Measurements from ENCODE around the gene SLC38A6.

The SLC38A6 gene

DNA sequence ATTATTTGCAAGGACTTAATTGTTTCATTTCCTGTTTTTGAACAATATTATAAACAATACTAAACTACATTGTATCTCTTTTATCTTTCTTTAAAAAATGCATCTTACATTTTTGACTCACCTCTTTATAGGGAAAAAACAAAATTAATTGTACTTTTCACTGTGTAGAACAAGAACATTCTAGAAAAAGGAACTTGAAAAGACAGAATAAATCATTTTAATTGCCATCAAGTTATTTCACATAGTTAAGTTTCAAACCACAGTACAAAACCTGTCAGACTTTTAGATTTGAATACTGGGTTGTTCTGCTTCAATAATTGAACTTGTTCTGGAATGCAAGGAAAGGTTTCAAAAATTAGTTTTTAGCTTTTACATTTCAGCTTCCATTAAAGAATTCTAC is 50.0 kb downstream of the SLC38A6 start:
- Histone ChIP-seq H3K27me3 (replicated peaks; ENCODE audit: control insufficient read depth, insufficient read depth, low read length) (no peaks in the 10 kb centered on the region), H3K4me3 (replicated peaks; ENCODE audit: low read depth, low read length) (no peak overlapping the region), H3K36me3 (ENCODE audit: control insufficient read depth, insufficient read depth, low read length) (no peaks in the 10 kb centered on the region)
- DNase-seq (ENCODE audit: extremely low read depth, insufficient read length), result no peak
- TF ChIP-seq CTCF (IDR thresholded peaks at IDR 0.05; ENCODE audit: insufficient read depth, low read length, poor library complexity, severe bottlenecking), result no peak

DNA sequence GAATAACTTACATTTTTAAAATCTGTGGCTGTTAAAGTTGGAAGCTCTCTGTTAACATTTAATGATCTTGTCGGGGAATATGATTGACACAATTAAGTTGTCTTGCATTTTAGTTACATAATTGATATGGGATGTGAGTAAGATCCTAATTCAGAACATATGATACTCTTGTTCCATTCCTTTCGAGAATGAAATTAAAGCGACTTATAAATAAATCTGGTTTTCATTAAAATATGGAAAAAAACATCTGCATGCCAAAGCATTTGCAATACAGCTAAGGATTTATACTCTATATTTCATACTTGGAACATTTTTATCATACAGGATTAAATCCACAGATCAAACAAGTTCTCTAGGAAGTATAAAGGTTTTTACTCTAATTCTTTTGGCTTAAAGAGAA is 52.0 kb downstream of the SLC38A6 start:
- no peak for TF ChIP-seq CTCF (IDR thresholded peaks at IDR 0.05; ENCODE audit: insufficient read depth, low read length, poor library complexity, severe bottlenecking)
- Histone ChIP-seq H3K27me3 (replicated peaks; ENCODE audit: control insufficient read depth, insufficient read depth, low read length) (no peaks in the 10 kb centered on the region), H3K4me3 (replicated peaks; ENCODE audit: low read depth, low read length) (no peak overlapping the region), H3K36me3 (ENCODE audit: control insufficient read depth, insufficient read depth, low read length) (no peaks in the 10 kb centered on the region)
- DNase-seq (ENCODE audit: extremely low read depth, insufficient read length), result no peak

DNA sequence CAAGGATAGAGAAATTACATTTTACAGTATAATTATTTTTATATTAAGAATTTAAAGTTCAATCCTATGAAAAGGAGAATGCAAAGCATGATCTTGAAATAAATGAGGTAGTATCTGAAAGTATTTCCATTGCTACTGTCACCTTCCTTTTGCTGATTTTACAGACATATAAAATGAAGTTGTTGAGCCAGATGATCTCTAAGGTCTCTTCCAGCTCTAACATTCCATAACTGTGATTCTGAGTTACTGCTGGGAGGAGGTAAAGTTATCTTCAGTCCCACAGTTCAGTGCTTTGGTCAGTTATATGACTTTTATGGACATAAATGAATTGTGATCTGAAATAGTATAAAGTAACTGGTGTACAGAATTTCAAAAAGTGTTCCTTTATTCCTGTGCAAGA is 52.8 kb downstream of the SLC38A6 start:
- no peak overlapping the region for H3K4me3 ChIP-seq (replicated peaks; ENCODE audit: low read depth, low read length)
- H3K36me3 ChIP-seq (ENCODE audit: control insufficient read depth, insufficient read depth, low read length), result no peaks in the 10 kb centered on the region
- TF ChIP-seq CTCF (IDR thresholded peaks at IDR 0.05; ENCODE audit: insufficient read depth, low read length, poor library complexity, severe bottlenecking), result no peak
- no peaks in the 10 kb centered on the region for H3K27me3 ChIP-seq (replicated peaks; ENCODE audit: control insufficient read depth, insufficient read depth, low read length)
- no peak for DNase-seq (ENCODE audit: extremely low read depth, insufficient read length)

DNA sequence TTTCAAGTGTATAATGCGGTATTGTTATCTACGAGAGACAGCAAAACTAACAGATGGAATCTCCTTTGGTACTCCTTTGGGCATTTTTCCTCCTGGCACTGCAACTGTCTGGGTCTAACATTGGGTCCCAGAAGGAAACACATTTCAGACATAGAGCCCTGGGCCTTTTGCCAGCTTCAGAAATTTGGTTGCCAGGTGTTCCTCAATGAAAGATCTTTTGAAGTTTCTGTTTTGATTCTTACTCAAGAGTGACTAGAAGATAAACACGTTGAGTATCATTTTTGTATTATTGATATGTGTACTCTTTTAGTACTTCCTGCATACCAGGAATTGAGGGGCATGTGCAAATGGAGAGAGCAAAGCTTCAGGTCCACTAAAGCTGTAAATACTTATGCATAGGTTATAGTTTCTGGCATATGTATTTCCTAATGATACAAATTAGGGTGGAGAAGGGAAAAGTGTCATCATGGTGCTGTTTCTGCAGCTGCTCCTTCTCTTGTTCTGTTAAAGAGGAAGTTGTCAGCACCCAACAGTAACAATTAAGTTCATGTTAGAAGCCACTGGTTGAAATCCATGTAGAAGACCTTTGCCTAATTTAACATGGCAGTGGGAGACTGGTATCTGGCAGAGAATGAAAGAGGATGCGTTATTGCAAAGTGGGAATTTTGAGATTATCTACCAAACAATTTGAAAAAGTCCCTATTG is 53.5 kb downstream of the SLC38A6 start:
- Histone ChIP-seq H3K27me3 (replicated peaks; ENCODE audit: control insufficient read depth, insufficient read depth, low read length) (no peaks in the 10 kb centered on the region), H3K36me3 (ENCODE audit: control insufficient read depth, insufficient read depth, low read length) (no peaks in the 10 kb centered on the region), H3K4me3 (replicated peaks; ENCODE audit: low read depth, low read length) (no peak overlapping the region)
- TF ChIP-seq CTCF (IDR thresholded peaks at IDR 0.05; ENCODE audit: insufficient read depth, low read length, poor library complexity, severe bottlenecking), result no peak
- peak; percentile 15 for DNase-seq (ENCODE audit: extremely low read depth, insufficient read length)

DNA sequence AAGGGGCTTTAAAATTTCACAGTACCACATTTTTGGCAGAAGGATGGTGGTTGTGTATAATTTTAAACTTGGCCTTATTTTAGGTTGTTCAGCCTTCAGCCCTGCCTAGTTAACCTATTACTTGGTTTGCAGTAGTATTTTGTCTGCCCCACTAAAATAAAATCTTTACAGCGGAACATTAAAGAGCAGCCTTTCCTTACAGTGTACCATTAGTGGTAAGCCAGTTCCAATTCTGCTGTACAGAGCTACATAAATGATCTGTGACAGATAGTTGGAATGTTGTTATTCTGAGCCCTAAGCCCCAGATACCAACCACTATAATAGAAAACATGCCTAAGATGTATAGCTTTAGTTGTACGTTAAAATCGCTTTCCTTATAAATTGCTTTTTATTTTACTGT is 56.2 kb downstream of the SLC38A6 start:
- no peak for TF ChIP-seq CTCF (IDR thresholded peaks at IDR 0.05; ENCODE audit: insufficient read depth, low read length, poor library complexity, severe bottlenecking)

DNA sequence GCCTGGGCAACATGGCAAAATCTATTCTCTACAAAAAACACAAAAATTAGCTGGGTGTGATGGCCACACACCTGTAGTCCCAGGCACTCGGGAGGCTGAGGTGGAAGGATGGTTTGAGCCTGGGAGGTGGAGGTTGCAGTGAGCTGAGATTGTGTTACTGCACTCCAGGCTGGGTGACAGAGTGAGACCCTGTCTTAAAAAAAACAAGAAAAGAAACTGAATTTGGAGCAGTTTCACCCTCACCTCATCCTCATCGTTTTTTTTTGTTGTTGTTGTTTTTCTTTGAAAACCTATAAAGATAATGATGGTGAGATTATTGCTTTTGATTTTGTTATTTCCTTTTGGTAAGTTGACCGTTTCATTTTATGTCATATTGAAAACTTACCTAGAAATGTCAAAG is 60.7 kb downstream of the SLC38A6 start:
- Histone ChIP-seq H3K4me3 (replicated peaks; ENCODE audit: low read depth, low read length) (no peak overlapping the region), H3K36me3 (ENCODE audit: control insufficient read depth, insufficient read depth, low read length) (no peaks in the 10 kb centered on the region), H3K27me3 (replicated peaks; ENCODE audit: control insufficient read depth, insufficient read depth, low read length) (no peaks in the 10 kb centered on the region)
- TF ChIP-seq CTCF (IDR thresholded peaks at IDR 0.05; ENCODE audit: insufficient read depth, low read length, poor library complexity, severe bottlenecking), result no peak
- DNase-seq (ENCODE audit: extremely low read depth, insufficient read length), result no peak

More for the DNA sequence above, 56.2 kb downstream of the SLC38A6 start:
- H3K4me3 ChIP-seq (replicated peaks; ENCODE audit: low read depth, low read length), result no peak overlapping the region
- H3K36me3 ChIP-seq (ENCODE audit: control insufficient read depth, insufficient read depth, low read length), result no peaks in the 10 kb centered on the region
- no peak for DNase-seq (ENCODE audit: extremely low read depth, insufficient read length)
- H3K27me3 ChIP-seq (replicated peaks; ENCODE audit: control insufficient read depth, insufficient read depth, low read length), result no peaks in the 10 kb centered on the region

Data from GM06990 (cell line).